ENCODE results near the gene SCAMP2.

The SCAMP2 gene

GRCh38 chr15:74864296-74864695, 8.9 kb downstream of the SCAMP2 start:
- Histone ChIP-seq H3K4me3 (ENCODE audit: low read length) (no peak overlapping the region), H3K79me2 (ENCODE audit: low read length) (peaks cover 82% of the 10 kb centered on the region)

GRCh38 chr15:74863239-74864056, 9.7 kb downstream of the SCAMP2 start:
- H3K9me2 ChIP-seq (replicated peaks; ENCODE audit: insufficient read depth, low read length), result no peaks in the 10 kb centered on the region
- 0 out of 2 replicates have a peak, but pooled peaks cover 4% of the 10 kb centered on the region for H3K36me3 ChIP-seq (replicated peaks; ENCODE audit: insufficient read depth, low read length)
- H3K4me1 ChIP-seq (ENCODE audit: low read length), result no peaks in the 10 kb centered on the region
- no peak overlapping the region for H3K27ac ChIP-seq (ENCODE audit: low read length)
- DNase-seq, result no peak
- no peak overlapping the region for H3K4me3 ChIP-seq (ENCODE audit: low read length)
- H3K9ac ChIP-seq (ENCODE audit: low read length), result no peak overlapping the region
- H3K9me3 ChIP-seq (replicated peaks; ENCODE audit: insufficient read depth, low read length), result no peaks in the 10 kb centered on the region
- no peaks in the 10 kb centered on the region for H3K27me3 ChIP-seq (replicated peaks; ENCODE audit: insufficient read depth, low read length)
- H2AFZ ChIP-seq (ENCODE audit: low read length), result no peak overlapping the region
- no peak overlapping the region for H3K4me2 ChIP-seq (ENCODE audit: low read depth, low read length)
- no peaks in the 10 kb centered on the region for H4K20me1 ChIP-seq (ENCODE audit: insufficient read depth, low read length)
- H3F3A ChIP-seq (ENCODE audit: insufficient read depth, low read length), result no peaks in the 10 kb centered on the region
- peaks cover 82% of the 10 kb centered on the region for H3K79me2 ChIP-seq (ENCODE audit: low read length)
- TF ChIP-seq EZH2phosphoT487 (IDR thresholded peaks at IDR 0.05; ENCODE audit: low read length) (no peak), EZH2 (optimal IDR thresholded peaks at IDR 0.05; ENCODE audit: low read depth, low read length) (no peak), CTCF (IDR thresholded peaks at IDR 0.05; ENCODE audit: low read length) (no peak)

More at GRCh38 chr15:74864296-74864695, 8.9 kb downstream of the SCAMP2 start:
- Histone ChIP-seq H3K4me2 (ENCODE audit: low read depth, low read length) (no peak overlapping the region), H3K9me3 (replicated peaks; ENCODE audit: insufficient read depth, low read length) (no peaks in the 10 kb centered on the region), H3K4me1 (ENCODE audit: low read length) (peaks cover under 1% of the 10 kb centered on the region), H3K9me2 (replicated peaks; ENCODE audit: insufficient read depth, low read length) (no peaks in the 10 kb centered on the region), H2AFZ (ENCODE audit: low read length) (no peak overlapping the region), H3K27me3 (replicated peaks; ENCODE audit: insufficient read depth, low read length) (no peaks in the 10 kb centered on the region), H3K36me3 (replicated peaks; ENCODE audit: insufficient read depth, low read length) (0 out of 2 replicates have a peak, but pooled peaks cover 4% of the 10 kb centered on the region), H3K27ac (ENCODE audit: low read length) (no peak overlapping the region), H4K20me1 (ENCODE audit: insufficient read depth, low read length) (0 out of 2 replicates have a peak, but pooled peaks cover under 1% of the 10 kb centered on the region), H3F3A (ENCODE audit: insufficient read depth, low read length) (no peaks in the 10 kb centered on the region), H3K9ac (ENCODE audit: low read length) (no peak overlapping the region)
- no peak for TF ChIP-seq EZH2 (optimal IDR thresholded peaks at IDR 0.05; ENCODE audit: low read depth, low read length)
- DNase-seq, result no peak

- no peak overlapping the region for H3K4me3 ChIP-seq (ENCODE audit: low read length)
- H3K36me3 ChIP-seq (replicated peaks; ENCODE audit: insufficient read depth, low read length), result no peaks in the 10 kb centered on the region
- no peak overlapping the region for H3K9ac ChIP-seq (ENCODE audit: low read length)
- H3K4me2 ChIP-seq (ENCODE audit: low read depth, low read length), result no peak overlapping the region
- peaks cover 69% of the 10 kb centered on the region for H3K79me2 ChIP-seq (ENCODE audit: low read length)
- no peaks in the 10 kb centered on the region for H3F3A ChIP-seq (ENCODE audit: insufficient read depth, low read length)
- no peaks in the 10 kb centered on the region for H3K9me3 ChIP-seq (replicated peaks; ENCODE audit: insufficient read depth, low read length)
- H4K20me1 ChIP-seq (ENCODE audit: insufficient read depth, low read length), result no peaks in the 10 kb centered on the region
- no peak for TF ChIP-seq EZH2phosphoT487 (IDR thresholded peaks at IDR 0.05; ENCODE audit: low read length)
- no peak for TF ChIP-seq EZH2 (optimal IDR thresholded peaks at IDR 0.05; ENCODE audit: low read depth, low read length)
- no peak for TF ChIP-seq CTCF (IDR thresholded peaks at IDR 0.05; ENCODE audit: low read length)
- H3K27ac ChIP-seq (ENCODE audit: low read length), result no peak overlapping the region
- H3K4me1 ChIP-seq (ENCODE audit: low read length), result peaks cover 4% of the 10 kb centered on the region; the same call in 1 of the 2 replicates
- no peak for DNase-seq
- H3K9me2 ChIP-seq (replicated peaks; ENCODE audit: insufficient read depth, low read length), result no peaks in the 10 kb centered on the region
- no peak overlapping the region for H2AFZ ChIP-seq (ENCODE audit: low read length)
- no peaks in the 10 kb centered on the region for H3K27me3 ChIP-seq (replicated peaks; ENCODE audit: insufficient read depth, low read length)
These were observed 14.8 kb downstream of the SCAMP2 start for GRCh38 chr15:74858369-74858740.

Measured in MM.1S (cell line).